NCI-H187 (cell line): ENCODE measurements around the gene FKBP14.

Experiments
- DNase-seq, 2 experiments: peaks; one replicate each; lab custom pipeline; 2025; lab: John Stamatoyannopoulos, UW

Gene FKBP14

GRCh38 chr7:30034501-30034900 lies 8.0 kb upstream of the FKBP14 start:
- DNase-seq = no peak

- DNase-seq = no peak
Measured at GRCh38 chr7:30032310-30033125, 6.0 kb upstream of the FKBP14 start.

- no peak for DNase-seq
Measured at GRCh38 chr7:30029696-30030095, 3.2 kb upstream of the FKBP14 start.

- DNase-seq = no peak
Measured at GRCh38 chr7:30028749-30029635, 2.5 kb upstream of the FKBP14 start.

GRCh38 chr7:30028216-30028748 lies 1.8 kb upstream of the FKBP14 start, which contains the start of gene PLEKHA8:
Gene PLEKHA8 (plus strand): TSS chr7:30028412. CDS start chr7:30028763, 351 bp downstream.
- DNase-seq = peak; percentile 53 to 68

GRCh38 chr7:30027740-30028215 lies 1.3 kb upstream of the FKBP14 start:
- no peak for DNase-seq

GRCh38 chr7:30027065-30027456 lies 559 bp upstream of the FKBP14 start:
- no peak for DNase-seq

- no peak for DNase-seq
Measured at GRCh38 chr7:30023524-30023923, 3.0 kb downstream of the FKBP14 start.

- no peak for DNase-seq
Measured at GRCh38 chr7:30022991-30023390, 3.5 kb downstream of the FKBP14 start.

GRCh38 chr7:30020535-30020934 lies 6.0 kb downstream of the FKBP14 start:
- DNase-seq = no peak

- no peak for DNase-seq
Measured at GRCh38 chr7:30019960-30020359, 6.5 kb downstream of the FKBP14 start.

- DNase-seq = no peak
Measured at GRCh38 chr7:30019387-30019786, 7.1 kb downstream of the FKBP14 start.

GRCh38 chr7:30018451-30018850 lies 8.1 kb downstream of the FKBP14 start:
- DNase-seq = no peak

GRCh38 chr7:30012757-30013156 lies 13.7 kb downstream of the FKBP14 start:
- DNase-seq = no peak

- no peak for DNase-seq
Measured at GRCh38 chr7:30010021-30010420, 16.5 kb downstream of the FKBP14 start.

GRCh38 chr7:30005464-30005863 lies 21.0 kb downstream of the FKBP14 start:
- no peak for DNase-seq

- no peak for DNase-seq
Measured at GRCh38 chr7:30003098-30003497, 23.4 kb downstream of the FKBP14 start.

GRCh38 chr7:30001998-30002397 lies 24.5 kb downstream of the FKBP14 start:
- DNase-seq = peak in 1 of 2 experiments; percentile 51

- no peak for DNase-seq
Measured at GRCh38 chr7:29998489-29998888, 28.0 kb downstream of the FKBP14 start.

- DNase-seq = no peak
Measured at GRCh38 chr7:29996321-29996720, 30.2 kb downstream of the FKBP14 start.

- DNase-seq = no peak
Measured at GRCh38 chr7:29995652-29996051, 30.9 kb downstream of the FKBP14 start.

GRCh38 chr7:29993140-29993539 lies 33.4 kb downstream of the FKBP14 start:
- DNase-seq = no peak

- DNase-seq = no peak
Measured at GRCh38 chr7:29991937-29992336, 34.6 kb downstream of the FKBP14 start.
